GM23248 (cell line): ENCODE measurements around the gene ARHGAP4. TPM values are rescaled to one million over a fixed set of nuclear protein-coding genes. Genes with fewer than 3 reads are reported as not detected.

ENCODE experiments used
- DNase-seq: peaks from one replicate; pipeline ENCODE4 v3.0.0-alpha.2; 2015
- H2AFZ ChIP-seq: fragments of 200-600 bp; sonication (generic); 2 replicates; pipeline ENCODE4 v1.6.1; 2016; ENCODE audit warnings: antibody characterized with exemption
- H3F3A ChIP-seq: fragments of 200-600 bp; sonication (generic); 2 replicates; pipeline ENCODE4 v1.6.1; 2016; ENCODE audit warnings: mild to moderate bottlenecking, antibody characterized with exemption, mixed run types; ENCODE audit not compliant: insufficient read depth
- H3K27ac ChIP-seq: fragments of 200-600 bp; sonication (generic); 2 replicates; pipeline ENCODE4 v1.5.1; 2016; ENCODE audit warnings: mild to moderate bottlenecking
- H3K27me3 ChIP-seq: fragments of 200-600 bp; sonication (generic); replicated peaks from 2 replicates; pipeline ENCODE4 v1.6.1; 2016; ENCODE audit warnings: mild to moderate bottlenecking; ENCODE audit not compliant: insufficient read depth
- H3K36me3 ChIP-seq: fragments of 200-600 bp; sonication (generic); 2 replicates; pipeline ENCODE4 v1.6.1; 2016; ENCODE audit warnings: low read depth, mild to moderate bottlenecking
- H3K4me1 ChIP-seq: fragments of 200-600 bp; sonication (generic); 2 replicates; pipeline ENCODE4 v1.6.1; 2016; ENCODE audit warnings: mild to moderate bottlenecking; ENCODE audit not compliant: insufficient read depth
- H3K4me2 ChIP-seq: fragments of 200-600 bp; sonication (generic); one replicate; pipeline ENCODE4 v1.6.1; 2016; ENCODE audit warnings: mild to moderate bottlenecking; ENCODE audit not compliant: unreplicated experiment
- H3K4me3 ChIP-seq: fragments of 200-600 bp; sonication (generic); 2 replicates; pipeline ENCODE4 v1.5.1; 2016; ENCODE audit warnings: mild to moderate bottlenecking
- H3K79me2 ChIP-seq: fragments of 200-600 bp; sonication (generic); 2 replicates; pipeline ENCODE4 v1.6.1; 2016; ENCODE audit warnings: mild to moderate bottlenecking; ENCODE audit not compliant: insufficient read depth
- H3K9ac ChIP-seq: fragments of 200-600 bp; sonication (generic); 2 replicates; pipeline ENCODE4 v1.6.1; 2016; ENCODE audit warnings: mild to moderate bottlenecking
- H3K9me2 ChIP-seq: fragments of 200-600 bp; sonication (generic); 2 replicates; pipeline ENCODE4 v1.6.1; 2016; ENCODE audit warnings: mixed run types, mild to moderate bottlenecking, moderate library complexity; ENCODE audit not compliant: insufficient read depth
- H3K9me3 ChIP-seq: fragments of 200-600 bp; sonication (generic); one replicate; pipeline ENCODE4 v1.6.1; 2017; ENCODE audit warnings: low read depth
- H4K20me1 ChIP-seq: fragments of 200-600 bp; sonication (generic); 2 replicates; pipeline ENCODE4 v1.6.0; 2016; ENCODE audit not compliant: insufficient read depth
- EZH2 ChIP-seq: fragments of 200-600 bp; sonication (generic); IDR thresholded peaks from 2 replicates; pipeline ENCODE4 v1.6.1; 2018; ENCODE audit warnings: antibody characterized with exemption, mild to moderate bottlenecking; ENCODE audit not compliant: insufficient read depth, poor library complexity, severe bottlenecking
- EZH2phosphoT487 ChIP-seq: fragments of 200-600 bp; sonication (generic); IDR thresholded peaks from 2 replicates; pipeline ENCODE4 v1.6.1; 2018; ENCODE audit warnings: antibody characterized with exemption, moderate library complexity, mild to moderate bottlenecking, low read depth; ENCODE audit not compliant: insufficient read depth
- WGBS, 2 experiments: methylation state at CpG; one replicate each; pipeline ENCODE4 v1.1.6; 2015 to 2017; ENCODE audit warnings: low lambda C conversion rate in 2 of 2, low coverage in 1 of 2; ENCODE audit errors: missing lambda C conversion rate in 2 of 2; 5-methylcytosine and 5-hydroxymethylcytosine counted together
- in situ Hi-C: fragments of 300-500 bp; cut with MboI; formaldehyde crosslinking; loops from 2 replicates; pipeline ENCODE4 v1.15.0; 2020
- polyA plus RNA-seq: library from polyadenylated mRNA; unstranded; fragments of >200 nt; fragmentation: Nextera tagmentation; extraction: Ambion mirVana; gene quantifications from 2 replicates; pipeline ENCODE4 v1.2.1, GENCODE V29; 2016
- total RNA-seq: library from RNA; depleted of rRNA; stranded (reverse); fragments of >200 nt; shearing (Covaris generic); gene quantifications from 2 replicates; pipeline ENCODE4 v1.2.3, GENCODE V29; 2014

ARHGAP4 gene
- total and polyA plus RNA-seq, 2 experiments from 2014 or later, result 0.45 to 2.8 TPM

DNA sequence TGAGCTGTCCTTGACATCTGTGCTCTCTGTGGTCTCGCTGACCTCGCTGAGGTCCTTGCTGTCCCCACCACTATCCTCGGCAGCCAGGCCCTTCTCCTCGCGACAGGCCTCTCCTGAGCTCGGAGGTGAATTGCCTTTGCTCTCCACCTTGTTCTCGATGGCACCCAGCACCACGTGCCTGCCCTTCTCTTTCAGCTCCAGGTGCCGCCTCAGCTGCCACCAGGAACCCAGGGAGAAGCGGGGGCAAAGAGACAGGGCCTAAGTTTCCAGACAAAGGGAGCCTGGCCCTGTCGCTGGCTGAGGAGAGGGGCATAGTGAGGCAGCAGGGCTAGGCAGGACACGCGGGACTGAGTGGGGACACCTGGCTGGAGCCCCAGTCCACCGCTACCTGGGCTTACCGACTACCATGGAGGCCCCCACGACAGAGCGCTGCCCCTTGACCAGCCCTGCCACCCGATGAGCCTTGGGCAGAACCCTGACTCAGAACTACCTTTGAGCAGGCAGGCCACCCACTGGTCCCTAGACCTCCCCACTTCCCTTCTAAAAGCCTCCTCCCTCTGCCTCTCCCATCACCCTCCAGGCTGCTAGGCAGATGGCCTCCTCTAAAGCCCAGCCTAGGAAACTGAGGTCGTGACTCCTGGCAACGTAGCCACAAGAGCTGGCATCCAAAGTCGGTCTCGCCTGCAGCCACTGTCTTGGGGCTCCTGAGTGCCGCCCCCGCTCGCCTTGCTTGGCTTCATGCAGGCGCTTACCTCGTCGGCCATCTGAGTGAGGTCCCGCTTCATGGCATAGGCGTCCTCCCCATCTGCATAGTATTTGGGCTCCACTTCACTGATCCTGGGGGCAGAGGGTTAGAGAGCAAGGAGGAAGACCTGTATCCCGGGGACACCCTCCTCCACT lies 4.2 kb upstream of the ARHGAP4 start:
- no peaks in the 10 kb centered on the region for H4K20me1 ChIP-seq
- no peak overlapping the region for H3K4me2 ChIP-seq
- H3K27ac ChIP-seq, result no peak overlapping the region
- H3K9me3 ChIP-seq, result no peaks in the 10 kb centered on the region
- 0 out of 2 replicates have a peak, but pooled peaks cover 6% of the 10 kb centered on the region for H3F3A ChIP-seq
- H3K9me2 ChIP-seq, result no peaks in the 10 kb centered on the region
- no peaks in the 10 kb centered on the region for H3K36me3 ChIP-seq
- no peaks in the 10 kb centered on the region for H3K27me3 ChIP-seq
- in situ Hi-C loops, result loop anchor here (10.0 kb wide), 1 partner anchor 175 kb away; no protein-coding TSS in a partner anchor
- peaks cover 41% of the 10 kb centered on the region for H3K79me2 ChIP-seq
- no peak overlapping the region for H3K4me3 ChIP-seq
- H3K9ac ChIP-seq, result no peak overlapping the region
- TF ChIP-seq EZH2phosphoT487 (no peak), EZH2 (no peak)
- no peaks in the 10 kb centered on the region for H3K4me1 ChIP-seq
- no peak for DNase-seq
- 84 to 86% methylated on average over 23 to 25 of the region's 31 CpGs for WGBS, 2 experiments
- H2AFZ ChIP-seq, result no peak overlapping the region

GRCh38 chrX:153929576-153929975 lies 3.5 kb upstream of the ARHGAP4 start:
- TF ChIP-seq EZH2phosphoT487 (no peak), EZH2 (no peak)
- Histone ChIP-seq H3K4me1 (no peaks in the 10 kb centered on the region), H4K20me1 (no peaks in the 10 kb centered on the region), H2AFZ (no peak overlapping the region), H3K4me3 (no peak overlapping the region), H3K79me2 (peaks cover 39% of the 10 kb centered on the region), H3K9me2 (no peaks in the 10 kb centered on the region), H3K27ac (0 out of 2 replicates have a peak overlapping the region, but pooled peaks have one; percentile 12), H3F3A (0 out of 2 replicates have a peak, but pooled peaks cover 6% of the 10 kb centered on the region), H3K9ac (no peak overlapping the region), H3K4me2 (no peak overlapping the region), H3K27me3 (no peaks in the 10 kb centered on the region), H3K36me3 (no peaks in the 10 kb centered on the region), H3K9me3 (no peaks in the 10 kb centered on the region)
- in situ Hi-C loops, result no loop called here
- WGBS, 2 experiments, result 90 to 92% methylated on average over 2 to 4 of the region's 10 CpGs
- DNase-seq, result no peak

DNA sequence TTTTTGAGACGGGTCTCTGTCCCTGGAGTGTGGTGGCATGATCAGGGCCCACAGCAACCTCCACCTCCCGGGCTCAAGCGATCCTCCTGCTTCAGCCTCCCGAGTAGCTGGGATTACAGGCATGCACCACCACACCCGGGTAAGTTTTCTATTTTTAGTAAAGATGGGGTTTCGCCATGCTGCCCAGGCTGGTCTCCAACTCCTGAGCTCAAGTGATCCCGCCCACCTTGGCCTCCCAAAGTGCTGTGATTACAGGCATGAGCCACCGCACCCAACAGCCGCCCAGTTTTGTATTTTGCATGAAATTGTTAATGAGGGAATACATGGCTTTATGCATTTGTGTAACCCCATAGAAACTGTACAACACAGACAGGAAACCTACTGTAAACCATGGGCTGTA lies 2.8 kb upstream of the ARHGAP4 start:
- no peaks in the 10 kb centered on the region for H3K9me2 ChIP-seq
- H3K79me2 ChIP-seq, result peaks cover 32% of the 10 kb centered on the region
- 53 to 55% methylated on average over 5 to 9 of the region's 9 CpGs for WGBS, 2 experiments
- no peaks in the 10 kb centered on the region for H3K9me3 ChIP-seq
- H4K20me1 ChIP-seq, result no peaks in the 10 kb centered on the region
- TF ChIP-seq EZH2 (no peak), EZH2phosphoT487 (no peak)
- no peak overlapping the region for H3K4me3 ChIP-seq
- no peaks in the 10 kb centered on the region for H3K36me3 ChIP-seq
- DNase-seq, result no peak
- peak overlapping the region; percentile 53 for H3K4me2 ChIP-seq
- H3K4me1 ChIP-seq, result no peaks in the 10 kb centered on the region
- H3K9ac ChIP-seq, result no peak overlapping the region
- H2AFZ ChIP-seq, result no peak overlapping the region
- no peaks in the 10 kb centered on the region for H3K27me3 ChIP-seq
- in situ Hi-C loops, result no loop called here
- 0 out of 2 replicates have a peak overlapping the region, but pooled peaks have one; percentile 12 for H3K27ac ChIP-seq
- 0 out of 2 replicates have a peak, but pooled peaks cover 6% of the 10 kb centered on the region for H3F3A ChIP-seq

- Histone ChIP-seq H3K27ac (peak overlapping the region; percentile 96), H3F3A (0 out of 2 replicates have a peak, but pooled peaks cover 6% of the 10 kb centered on the region), H3K4me1 (no peaks in the 10 kb centered on the region), H2AFZ (no peak overlapping the region), H3K36me3 (no peaks in the 10 kb centered on the region), H3K27me3 (no peaks in the 10 kb centered on the region), H4K20me1 (no peaks in the 10 kb centered on the region), H3K9ac (peak overlapping the region; percentile 98), H3K4me2 (peak overlapping the region; percentile 91), H3K79me2 (peaks cover 25% of the 10 kb centered on the region), H3K9me3 (no peaks in the 10 kb centered on the region), H3K4me3 (peak overlapping the region; percentile 76), H3K9me2 (no peaks in the 10 kb centered on the region)
- no peak for TF ChIP-seq EZH2
- TF ChIP-seq EZH2phosphoT487, result no peak
- WGBS, 2 experiments, result 0 to 2% methylated on average over 19 to 26 of the region's 76 CpGs
- in situ Hi-C loops, result no loop called here
- DNase-seq, result peak; percentile 97
These were observed 2.1 kb upstream of the ARHGAP4 start for GRCh38 chrX:153927922-153928760.
